Measurements from ENCODE around the gene TBC1D1.

The TBC1D1 gene

DNA sequence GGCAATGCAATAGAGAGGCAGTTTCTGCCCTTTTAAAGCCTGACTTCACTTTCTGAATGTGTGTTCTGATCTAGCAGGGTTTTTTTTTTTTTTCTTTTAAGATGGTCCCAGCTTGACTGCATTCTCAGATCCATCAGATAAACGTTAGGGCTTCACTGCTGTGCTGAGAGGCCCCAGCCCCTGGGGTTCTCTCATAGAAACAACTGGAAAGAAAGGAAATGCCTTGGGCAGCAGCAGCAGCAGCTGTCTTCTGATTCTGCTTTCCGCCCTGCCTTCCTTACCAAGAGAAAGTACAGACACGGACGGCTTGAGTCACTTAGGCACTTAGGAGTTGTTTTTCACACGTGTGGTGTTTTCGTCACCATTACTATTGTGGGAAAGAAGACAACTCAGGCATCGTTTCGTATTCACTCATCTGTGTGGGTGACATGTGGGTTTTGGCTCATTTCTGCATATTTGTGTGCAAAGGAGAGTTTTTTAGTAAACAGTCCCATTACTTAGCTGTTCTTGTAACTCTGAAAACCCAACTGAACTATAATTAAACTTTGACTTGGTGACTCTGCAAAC, 241.3 kb downstream of the TBC1D1 start:
- TF ChIP-seq TAF1 (IDR thresholded peaks at IDR 0.05; ENCODE audit: borderline replicate concordance, insufficient read depth, low read length): no peak
- TF ChIP-seq, protein P1, sequence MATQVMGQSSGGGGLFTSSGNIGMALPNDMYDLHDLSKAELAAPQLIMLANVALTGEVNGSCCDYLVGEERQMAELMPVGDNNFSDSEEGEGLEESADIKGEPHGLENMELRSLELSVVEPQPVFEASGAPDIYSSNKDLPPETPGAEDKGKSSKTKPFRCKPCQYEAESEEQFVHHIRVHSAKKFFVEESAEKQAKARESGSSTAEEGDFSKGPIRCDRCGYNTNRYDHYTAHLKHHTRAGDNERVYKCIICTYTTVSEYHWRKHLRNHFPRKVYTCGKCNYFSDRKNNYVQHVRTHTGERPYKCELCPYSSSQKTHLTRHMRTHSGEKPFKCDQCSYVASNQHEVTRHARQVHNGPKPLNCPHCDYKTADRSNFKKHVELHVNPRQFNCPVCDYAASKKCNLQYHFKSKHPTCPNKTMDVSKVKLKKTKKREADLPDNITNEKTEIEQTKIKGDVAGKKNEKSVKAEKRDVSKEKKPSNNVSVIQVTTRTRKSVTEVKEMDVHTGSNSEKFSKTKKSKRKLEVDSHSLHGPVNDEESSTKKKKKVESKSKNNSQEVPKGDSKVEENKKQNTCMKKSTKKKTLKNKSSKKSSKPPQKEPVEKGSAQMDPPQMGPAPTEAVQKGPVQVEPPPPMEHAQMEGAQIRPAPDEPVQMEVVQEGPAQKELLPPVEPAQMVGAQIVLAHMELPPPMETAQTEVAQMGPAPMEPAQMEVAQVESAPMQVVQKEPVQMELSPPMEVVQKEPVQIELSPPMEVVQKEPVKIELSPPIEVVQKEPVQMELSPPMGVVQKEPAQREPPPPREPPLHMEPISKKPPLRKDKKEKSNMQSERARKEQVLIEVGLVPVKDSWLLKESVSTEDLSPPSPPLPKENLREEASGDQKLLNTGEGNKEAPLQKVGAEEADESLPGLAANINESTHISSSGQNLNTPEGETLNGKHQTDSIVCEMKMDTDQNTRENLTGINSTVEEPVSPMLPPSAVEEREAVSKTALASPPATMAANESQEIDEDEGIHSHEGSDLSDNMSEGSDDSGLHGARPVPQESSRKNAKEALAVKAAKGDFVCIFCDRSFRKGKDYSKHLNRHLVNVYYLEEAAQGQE (IDR thresholded peaks at IDR 0.05; ENCODE audit: insufficient read depth in 1 of 2, low read depth in 2 of 2, low read length in 2 of 2): peak in 1 of 2 experiments; percentile 45; a peak in 1 of 4 replicates

DNA sequence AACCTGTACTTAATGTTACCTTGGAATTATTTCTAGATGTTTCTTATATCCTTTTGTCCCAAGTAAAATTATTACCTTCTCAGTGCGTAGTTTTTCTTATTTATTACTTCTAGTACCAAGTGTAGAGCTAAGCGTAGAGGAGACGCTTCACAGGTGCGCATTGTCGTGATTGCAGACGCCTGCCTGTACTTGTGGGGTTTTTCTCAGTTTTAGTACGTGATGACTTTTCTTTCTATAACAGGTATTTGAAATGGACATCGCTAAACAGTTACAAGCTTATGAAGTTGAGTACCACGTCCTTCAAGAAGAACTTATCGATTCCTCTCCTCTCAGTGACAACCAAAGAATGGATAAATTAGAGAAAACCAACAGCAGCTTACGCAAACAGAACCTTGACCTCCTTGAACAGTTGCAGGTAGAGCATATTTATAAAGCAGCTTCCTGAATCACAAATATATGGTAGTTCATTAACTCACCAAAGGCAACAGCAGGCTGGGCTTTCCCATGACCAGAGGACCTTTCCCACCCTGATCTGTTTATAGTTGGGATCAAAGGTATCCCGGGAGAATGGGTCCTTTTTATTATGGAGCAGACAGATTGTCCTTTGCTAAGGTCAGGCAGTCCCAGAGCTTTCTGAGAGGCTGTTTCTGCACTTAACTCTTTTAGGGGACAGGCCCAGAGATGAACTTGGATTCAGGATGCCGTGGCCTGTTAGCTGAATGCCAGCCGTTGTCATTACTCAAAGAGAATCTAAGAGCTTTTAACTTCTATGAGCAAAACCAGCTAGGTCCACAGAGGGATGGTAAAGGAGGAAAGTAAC, 242.2 kb downstream of the TBC1D1 start:
- TF ChIP-seq FOXP2 (optimal IDR thresholded peaks at IDR 0.05; ENCODE audit: borderline replicate concordance, extremely low read depth, extremely low read length, insufficient read depth): no peak
- TF ChIP-seq POLR2AphosphoS5 (IDR thresholded peaks at IDR 0.05; ENCODE audit: low read depth, low read length): no peak
- no peak for TF ChIP-seq TAF1 (IDR thresholded peaks at IDR 0.05; ENCODE audit: borderline replicate concordance, insufficient read depth, low read length)
- no peak for TF ChIP-seq SIN3A (IDR thresholded peaks at IDR 0.05; ENCODE audit: borderline replicate concordance, insufficient read depth, low read length)
- TF ChIP-seq, protein P1 (IDR thresholded peaks at IDR 0.05; ENCODE audit: insufficient read depth in 1 of 2, low read depth in 2 of 2, low read length in 2 of 2): no peak

DNA sequence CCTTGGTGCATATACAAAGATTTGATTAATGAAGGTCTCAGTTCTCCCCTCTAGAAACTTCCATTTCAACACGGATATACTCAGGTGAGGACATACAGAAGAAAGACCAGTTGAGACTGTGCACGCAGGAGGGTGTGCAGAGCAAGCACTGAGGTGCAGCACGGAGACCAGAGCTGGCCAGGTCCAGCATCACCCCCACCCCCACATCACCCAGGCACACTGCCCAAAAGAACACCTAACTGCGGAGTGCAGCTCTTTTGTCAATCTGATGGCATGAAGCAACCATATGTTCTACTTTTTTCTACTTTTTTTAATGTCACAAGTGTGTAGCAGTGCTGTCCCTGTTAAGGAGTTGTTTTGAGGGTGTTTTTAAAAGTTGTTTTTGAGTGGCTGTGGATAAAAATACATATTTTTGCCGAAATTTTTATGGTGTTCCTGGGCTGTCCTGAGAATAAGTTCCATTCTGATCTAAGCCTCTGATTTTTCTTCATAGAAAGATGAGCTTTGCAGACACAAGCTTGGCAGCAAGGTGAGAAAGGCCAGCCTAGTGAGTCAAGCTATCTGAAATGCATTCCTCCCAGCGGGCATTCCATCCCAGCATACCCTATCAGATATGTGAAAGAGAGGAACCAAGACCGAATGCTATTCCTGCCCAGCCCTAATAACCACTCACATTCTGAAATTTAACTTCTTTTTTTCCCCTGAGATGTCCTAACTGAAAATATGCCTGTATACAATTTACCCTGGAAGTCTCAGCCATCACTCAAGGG, 243.0 kb downstream of the TBC1D1 start:
- TF ChIP-seq TAF1 (IDR thresholded peaks at IDR 0.05; ENCODE audit: borderline replicate concordance, insufficient read depth, low read length): no peak

- TF ChIP-seq, protein P1 (IDR thresholded peaks at IDR 0.05; ENCODE audit: insufficient read depth in 1 of 2, low read depth in 2 of 2, low read length in 2 of 2): no peak
- TF ChIP-seq TAF1 (IDR thresholded peaks at IDR 0.05; ENCODE audit: borderline replicate concordance, insufficient read depth, low read length): no peak
- no peak for TF ChIP-seq SIN3A (IDR thresholded peaks at IDR 0.05; ENCODE audit: borderline replicate concordance, insufficient read depth, low read length)
- TF ChIP-seq POLR2AphosphoS5 (IDR thresholded peaks at IDR 0.05; ENCODE audit: low read depth, low read length): no peak
- TF ChIP-seq FOXP2 (optimal IDR thresholded peaks at IDR 0.05; ENCODE audit: borderline replicate concordance, extremely low read depth, extremely low read length, insufficient read depth): no peak
These were observed 244.3 kb downstream of the TBC1D1 start for GRCh38 chr4:38135201-38135600.

DNA sequence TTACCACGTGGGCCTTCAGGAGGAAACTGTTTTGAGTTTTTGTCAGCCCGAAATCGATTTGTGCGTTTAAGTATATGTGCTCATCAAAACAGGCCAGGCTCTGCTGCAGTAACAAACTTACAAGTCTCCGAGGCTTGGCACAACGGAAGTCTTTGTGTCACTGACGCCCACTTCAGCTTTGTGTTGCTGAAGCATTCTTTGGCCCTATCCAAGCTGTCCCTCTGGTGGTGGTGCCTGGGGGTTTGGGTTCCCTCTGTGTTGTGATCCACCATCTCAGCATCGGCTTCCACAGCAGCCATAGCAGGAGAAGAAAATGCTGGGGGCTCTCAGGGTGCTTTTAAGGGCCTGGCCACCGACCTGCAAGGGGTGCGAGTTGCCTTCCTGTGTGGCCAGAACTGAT, 245.7 kb downstream of the TBC1D1 start:
- no peak for TF ChIP-seq FOXP2 (optimal IDR thresholded peaks at IDR 0.05; ENCODE audit: borderline replicate concordance, extremely low read depth, extremely low read length, insufficient read depth)

DNA sequence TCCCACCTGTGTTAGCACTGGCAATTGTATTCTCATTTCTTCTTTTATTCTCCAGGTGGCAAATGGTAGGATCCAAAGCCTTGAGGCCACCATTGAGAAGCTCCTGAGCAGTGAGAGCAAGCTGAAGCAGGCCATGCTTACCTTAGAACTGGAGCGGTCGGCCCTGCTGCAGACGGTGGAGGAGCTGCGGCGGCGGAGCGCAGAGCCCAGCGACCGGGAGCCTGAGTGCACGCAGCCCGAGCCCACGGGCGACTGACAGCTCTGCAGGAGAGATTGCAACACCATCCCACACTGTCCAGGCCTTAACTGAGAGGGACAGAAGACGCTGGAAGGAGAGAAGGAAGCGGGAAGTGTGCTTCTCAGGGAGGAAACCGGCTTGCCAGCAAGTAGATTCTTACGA, 246.2 kb downstream of the TBC1D1 start:
- TF ChIP-seq TAF1 (IDR thresholded peaks at IDR 0.05; ENCODE audit: borderline replicate concordance, insufficient read depth, low read length): no peak
- TF ChIP-seq, protein P1 (IDR thresholded peaks at IDR 0.05; ENCODE audit: insufficient read depth in 1 of 2, low read depth in 2 of 2, low read length in 2 of 2): no peak
- no peak for TF ChIP-seq POLR2AphosphoS5 (IDR thresholded peaks at IDR 0.05; ENCODE audit: low read depth, low read length)
- no peak for TF ChIP-seq SIN3A (IDR thresholded peaks at IDR 0.05; ENCODE audit: borderline replicate concordance, insufficient read depth, low read length)
- TF ChIP-seq FOXP2 (optimal IDR thresholded peaks at IDR 0.05; ENCODE audit: borderline replicate concordance, extremely low read depth, extremely low read length, insufficient read depth): no peak
